K562 (cell line): ENCODE measurements around the gene TSPAN11. TPM values are rescaled to one million over a fixed set of nuclear protein-coding genes. Genes with fewer than 3 reads are reported as not detected.

Source experiments
- ATAC-seq: fragments of 200-7000 bp; cut with Tn5 transposase; 3 replicates; pipeline ENCODE4 v1.9.1; 2020; ENCODE audit warnings: moderate library complexity
- BruUV-seq: library from RNA; stranded (reverse); fragments of 400-500 nt; replicated peaks from 2 replicates; lab custom pipeline; 2021; lab: Mats Ljungman, UMichigan
- CTCF ChIA-PET: fragments of 300-600 bp; formaldehyde crosslinking; extraction: SDS; loops from one replicate; lab custom pipeline; 2021; ENCODE audit warnings: low intra/inter-chr PET ratio; lab: Yijun Ruan, JAX
- POLR2A ChIA-PET: fragments of 300-600, 350-650 bp; sonication (Branson Sonifier 250); formaldehyde crosslinking; extraction: SDS; loops from one replicate; lab custom pipeline; 2021; ENCODE audit warnings: antibody characterized with exemption, inconsistent platforms; lab: Yijun Ruan, JAX
- DNase-seq, 4 experiments: peaks; one replicate each; pipeline versions ENCODE4 v3.0.0 to v3.0.0-alpha.2; 2011 to 2018; ENCODE audit warnings: low spot score in 3 of 4, mixed read lengths in 3 of 4; ENCODE audit errors: extremely low read depth in 1 of 4
- FAIRE-seq: peaks from 2 replicates; lab custom pipeline; 2011; peaks lifted over from hg19 to GRCh38; lab: Jason Lieb, UNC
- H2AFZ ChIP-seq: 2 replicates; pipeline ENCODE4 v1.6.0; 2011; ENCODE audit warnings: low read depth, low read length, control low read depth, inconsistent platforms
- H3K27ac ChIP-seq: fragments of 200-600 bp; 3 replicates; pipeline ENCODE4 v1.8.0; 2011; ENCODE audit warnings: low read depth, mild to moderate bottlenecking, control low read depth, inconsistent platforms, low read length, moderate library complexity, mixed read lengths; ENCODE audit errors: extremely low read depth
- H3K27me3 ChIP-seq, 2 experiments: fragments of 300-600 bp in 1 of 2; 2 replicates in 1 of 2; 3 replicates in 1 of 2; pipeline versions ENCODE4 v1.6.0 to v1.8.0; 2011; ENCODE audit warnings: inconsistent platforms in 2 of 2, low read length in 2 of 2, mild to moderate bottlenecking in 1 of 2, mixed read lengths in 1 of 2, moderate library complexity in 1 of 2; ENCODE audit not compliant: control insufficient read depth in 2 of 2, insufficient read depth in 2 of 2
- H3K36me3 ChIP-seq: fragments of 300-600 bp; 3 replicates; pipeline ENCODE4 v1.8.0; 2011; ENCODE audit warnings: mild to moderate bottlenecking, low read length, inconsistent platforms; ENCODE audit not compliant: control insufficient read depth, insufficient read depth
- H3K4me1 ChIP-seq, 2 experiments: fragments of 200-600 bp in 1 of 2; replicated peaks in 1 of 2; 2 replicates in 1 of 2; 3 replicates in 1 of 2; pipeline versions ENCODE4 v1.5.1 to v1.8.0; 2011; ENCODE audit warnings: inconsistent platforms in 2 of 2, low read length in 2 of 2, mild to moderate bottlenecking in 1 of 2, mixed read lengths in 1 of 2, moderate library complexity in 1 of 2; ENCODE audit not compliant: control insufficient read depth in 2 of 2, insufficient read depth in 2 of 2
- H3K4me2 ChIP-seq: 2 replicates; pipeline ENCODE4 v1.6.1; 2011; ENCODE audit warnings: low read length, control low read depth, inconsistent platforms, mixed read lengths; ENCODE audit not compliant: insufficient read depth
- H3K4me3 ChIP-seq: fragments of 200-600 bp; sonication (generic), shearing (Covaris generic); 2 replicates; pipeline ENCODE4 v1.5.1; 2016; ENCODE audit warnings: control low read depth, inconsistent platforms
- H3K79me2 ChIP-seq: fragments of 200-600 bp; 3 replicates; pipeline ENCODE4 v1.8.0; 2011; ENCODE audit warnings: low read length, inconsistent platforms; ENCODE audit not compliant: control insufficient read depth, insufficient read depth
- H3K9ac ChIP-seq, 2 experiments: 2 replicates each; pipeline versions ENCODE4 v1.6.0 to v1.6.1; 2011; ENCODE audit warnings: low read depth in 2 of 2, low read length in 2 of 2, control low read depth in 1 of 2, inconsistent platforms in 1 of 2, mild to moderate bottlenecking in 1 of 2, mixed read lengths in 1 of 2; ENCODE audit not compliant: insufficient read depth in 1 of 2
- H3K9me1 ChIP-seq: one replicate; pipeline ENCODE4 v1.6.0; 2011; ENCODE audit warnings: inconsistent platforms, mild to moderate bottlenecking, low read length, moderate library complexity; ENCODE audit not compliant: control insufficient read depth, insufficient read depth
- H3K9me3 ChIP-seq: replicated peaks from 2 replicates; pipeline ENCODE4 v1.5.1; 2011; ENCODE audit warnings: low read depth, low read length, inconsistent platforms; ENCODE audit not compliant: control insufficient read depth, insufficient read depth
- H4K20me1 ChIP-seq: replicated peaks from 2 replicates; pipeline ENCODE4 v1.6.1; 2011; ENCODE audit warnings: low read length, inconsistent platforms, mixed read lengths; ENCODE audit not compliant: control insufficient read depth, insufficient read depth
- CBFA2T2 ChIP-seq: fragments of 450-650 bp; conservative IDR thresholded peaks from 2 replicates; pipeline ENCODE4 v1.6.1; 2017; ENCODE audit warnings: mild to moderate bottlenecking
- CBX8 ChIP-seq: fragments of 200-600 bp; sonication (generic); IDR thresholded peaks from 2 replicates; pipeline ENCODE4 v1.6.1; 2012; ENCODE audit warnings: borderline replicate concordance, mixed run types, low read depth, mild to moderate bottlenecking, moderate library complexity, mixed read lengths, low read length, control low read depth, inconsistent platforms; ENCODE audit not compliant: poor library complexity, severe bottlenecking; ENCODE audit errors: extremely low read depth
- CREM ChIP-seq: IDR thresholded peaks from 2 replicates; pipeline ENCODE4 v1.6.1; 2014; ENCODE audit warnings: antibody characterized with exemption, low read depth
- DNMT1 ChIP-seq: fragments of 450-650 bp; IDR thresholded peaks from 2 replicates; pipeline ENCODE4 v1.6.1; 2016; ENCODE audit warnings: antibody characterized with exemption, mild to moderate bottlenecking
- EP400 ChIP-seq: fragments of 450-650 bp; IDR thresholded peaks from 2 replicates; pipeline ENCODE4 v1.6.1; 2017; ENCODE audit warnings: antibody characterized with exemption, mild to moderate bottlenecking, moderate library complexity
- NFIX ChIP-seq: fragments of 250-450 bp; sonication (Bioruptor Pico); IDR thresholded peaks from 2 replicates; pipeline ENCODE4 v1.4.0; 2020; ENCODE audit warnings: low read depth, mild to moderate bottlenecking, moderate library complexity
- REST ChIP-seq, 2 experiments: fragments of 450-650 bp; formaldehyde crosslinking in 1 of 2; IDR thresholded peaks; 2 replicates each; pipeline versions ENCODE4 v1.4.0 to v1.6.1; 2014 to 2020; ENCODE audit warnings: mild to moderate bottlenecking in 2 of 2, borderline replicate concordance in 1 of 2, low read depth in 1 of 2
- RNF2 ChIP-seq: sonication (generic); IDR thresholded peaks from 2 replicates; pipeline ENCODE4 v1.6.1; 2016
- SMC3 ChIP-seq: conservative IDR thresholded peaks from 2 replicates; pipeline ENCODE4 v1.6.1; 2011; ENCODE audit warnings: low read depth, low read length, improper control_type of control experiment; ENCODE audit not compliant: insufficient read depth
- TCF15 ChIP-seq: fragments of 250-450 bp; sonication (Bioruptor Pico); IDR thresholded peaks from 2 replicates; pipeline ENCODE4 v1.8.0; 2022; ENCODE audit warnings: moderate library complexity, mild to moderate bottlenecking, inconsistent platforms
- ZBED1 ChIP-seq: IDR thresholded peaks from 2 replicates; pipeline ENCODE4 v1.6.1; 2014
- ZNF398 ChIP-seq: fragments of 250-450 bp; sonication (Bioruptor Pico); IDR thresholded peaks from 2 replicates; pipeline ENCODE4 v1.8.0; 2021; ENCODE audit warnings: moderate library complexity, mild to moderate bottlenecking, inconsistent platforms
- WGBS: fragments of 100-300 bp; shearing (Covaris generic); methylation state at CpG from one replicate; pipeline ENCODE4 v1.1.6; 2016; ENCODE audit warnings: low coverage, mixed read lengths; ENCODE audit not compliant: insufficient coverage; ENCODE audit errors: missing lambda C conversion rate; 5-methylcytosine and 5-hydroxymethylcytosine counted together
- in situ Hi-C: fragments of 300-500 bp; cut with MboI; formaldehyde crosslinking; loops from 4 replicates; pipeline ENCODE4 v1.15.0; 2018; ENCODE audit warnings: inconsistent platforms, mixed read lengths
- intact Hi-C: fragments of 100-400 bp; cut with micrococcal nuclease; formaldehyde crosslinking; loops from 2 replicates; pipeline ENCODE4 v1.14.2; 2022
- polyA plus RNA-seq, 8 experiments: library from polyadenylated mRNA; depleted of rRNA in 4 of 8; stranded (reverse) in 5 of 8; unstranded in 3 of 8; fragments of >200 nt; fragmentation: Nextera tagmentation in 2 of 8; fragmentation: Illumina TruSeq in 1 of 8; extraction: Ambion mirVana in 2 of 8; extraction: Trizol in 1 of 8; gene quantifications; 2 replicates each; pipeline versions ENCODE4 v1.2.1 to v1.2.3, GENCODE V29; 2011 to 2014; ENCODE audit warnings: inconsistent platforms in 1 of 8, missing spikeins in 1 of 8
- total RNA-seq, 7 experiments: library from RNA; depleted of rRNA in 6 of 7; stranded (reverse); fragments of >200 nt in 6 of 7; fragmentation: Illumina TruSeq in 2 of 7; extraction: Trizol in 2 of 7; gene quantifications; 2 replicates each; pipeline versions ENCODE4 v1.2.1 to v1.2.3, GENCODE V29; 2011 to 2021; ENCODE audit warnings: low replicate concordance in 1 of 7

The TSPAN11 gene
- total and polyA plus RNA-seq, 9 of the 15 experiments (the other 6 are each of a cell fraction or from before 2014, with no cell fraction given): not detected

GRCh38 chr12:30959110-30959710 lies 32.7 kb downstream of the TSPAN11 start:
- Histone ChIP-seq H3K9ac (no peak overlapping the region), H3K9me3 (no peaks in the 10 kb centered on the region), H2AFZ (no peak overlapping the region), H3K27ac (no peak overlapping the region), H3K9me1 (no peaks in the 10 kb centered on the region), H3K27me3 (peaks cover 2 to 45% of the 10 kb centered on the region in 2 experiments; a peak in 4 of 5 replicates), H3K4me3 (no peak overlapping the region), H3K36me3 (no peaks in the 10 kb centered on the region), H3K4me1 (no peaks in the 10 kb centered on the region), H3K79me2 (no peaks in the 10 kb centered on the region), H4K20me1 (no peaks in the 10 kb centered on the region), H3K4me2 (no peak overlapping the region)
- BruUV-seq: no TSS peak
- POLR2A ChIA-PET: no interaction called here
- 5% methylated on average over 15 of the region's 16 CpGs for WGBS
- FAIRE-seq: no peak
- intact Hi-C loops: no loop called here
- DNase-seq: no peak
- ATAC-seq: no peak
- in situ Hi-C loops: no loop called here
- CTCF ChIA-PET: no interaction called here
- TF ChIP-seq NFIX (CRISPR knock-in tag) (no peak), SMC3 (no peak), REST (IDR thresholded peaks at IDR 0.05; ENCODE audit: borderline replicate concordance) (no peak), REST (CRISPR knock-in tag; IDR thresholded peaks at IDR 0.05; ENCODE audit: low read depth) (no peak), CREM (no peak), TCF15 (CRISPR knock-in tag) (no peak), EP400 (no peak), RNF2 (no peak), ZNF398 (CRISPR knock-in tag) (no peak), CBFA2T2 (no peak), DNMT1 (no peak), CBX8 (no peak), ZBED1 (no peak)
